GM23338 (cell line): Measurements from ENCODE around the gene C3orf62. TPM values are rescaled to one million over a fixed set of nuclear protein-coding genes. Genes with fewer than 3 reads are reported as not detected.
"Not testable (repeated sequence)": the region's sequence is repeated elsewhere in the genome, so short reads cannot be mapped to it uniquely, and the experiment has no call there.

Experiments
- ATAC-seq: fragments of 200-7000 bp; cut with Tn5 transposase; 3 replicates; pipeline ENCODE4 v1.9.1; 2020
- DNase-seq: peaks from one replicate; pipeline ENCODE4 v3.0.0-alpha.2; 2015; ENCODE audit warnings: low spot score
- H2AFZ ChIP-seq: fragments of 200-600 bp; sonication (generic); 2 replicates; pipeline ENCODE4 v1.8.0; 2016; ENCODE audit warnings: antibody characterized with exemption, mild to moderate bottlenecking, moderate library complexity
- H3F3A ChIP-seq: fragments of 200-600 bp; sonication (generic); replicated peaks from 2 replicates; pipeline ENCODE4 v1.8.0; 2017; ENCODE audit warnings: antibody characterized with exemption, mixed run types, low read depth
- H3K27ac ChIP-seq: fragments of 200-600 bp; sonication (generic); 2 replicates; pipeline ENCODE4 v1.6.1; 2016; ENCODE audit warnings: low read depth
- H3K27me3 ChIP-seq: fragments of 200-600 bp; sonication (generic); 2 replicates; pipeline ENCODE4 v1.8.0; 2016; ENCODE audit warnings: mild to moderate bottlenecking, mixed run types, moderate library complexity; ENCODE audit not compliant: insufficient read depth
- H3K36me3 ChIP-seq: fragments of 200-600 bp; sonication (generic); 2 replicates; pipeline ENCODE4 v1.8.0; 2016; ENCODE audit warnings: mild to moderate bottlenecking; ENCODE audit not compliant: insufficient read depth
- H3K4me1 ChIP-seq: fragments of 200-600 bp; sonication (generic); 2 replicates; pipeline ENCODE4 v1.8.0; 2016; ENCODE audit warnings: mild to moderate bottlenecking, moderate library complexity; ENCODE audit not compliant: insufficient read depth
- H3K4me2 ChIP-seq: fragments of 200-600 bp; sonication (generic); 2 replicates; pipeline ENCODE4 v1.7.1; 2017; ENCODE audit warnings: mixed run types
- H3K4me3 ChIP-seq: fragments of 200-600 bp; sonication (generic); 2 replicates; pipeline ENCODE4 v1.6.1; 2016; ENCODE audit warnings: mixed run types
- H3K79me2 ChIP-seq: fragments of 200-600 bp; sonication (generic); replicated peaks from 2 replicates; pipeline ENCODE4 v1.8.0; 2017; ENCODE audit warnings: mild to moderate bottlenecking; ENCODE audit not compliant: insufficient read depth
- H3K9me2 ChIP-seq: fragments of 200-600 bp; sonication (generic); 2 replicates; pipeline ENCODE4 v1.8.0; 2017; ENCODE audit not compliant: insufficient read depth
- H4K20me1 ChIP-seq: fragments of 200-600 bp; sonication (generic); replicated peaks from 2 replicates; pipeline ENCODE4 v1.8.0; 2017; ENCODE audit warnings: mild to moderate bottlenecking; ENCODE audit not compliant: insufficient read depth
- H3K27ac Mint-ChIP-seq: 2 replicates; pipeline ENCODE4 v1.8.0; 2020; ENCODE audit warnings: inconsistent platforms, mild to moderate bottlenecking, moderate library complexity, mixed read lengths
- H3K27me3 Mint-ChIP-seq: 3 replicates; pipeline ENCODE4 v1.8.0; 2022; ENCODE audit warnings: low read depth, mild to moderate bottlenecking, moderate library complexity, mixed read lengths, inconsistent platforms; ENCODE audit not compliant: insufficient read depth, poor library complexity
- H3K36me3 Mint-ChIP-seq: 3 replicates; pipeline ENCODE4 v1.8.0; 2021; ENCODE audit warnings: low read depth, mild to moderate bottlenecking, inconsistent platforms, moderate library complexity, mixed read lengths
- H3K4me1 Mint-ChIP-seq: 3 replicates; pipeline ENCODE4 v1.8.0; 2020; ENCODE audit warnings: mild to moderate bottlenecking, inconsistent platforms, mixed read lengths
- H3K4me3 Mint-ChIP-seq: 3 replicates; pipeline ENCODE4 v1.8.0; 2021; ENCODE audit warnings: moderate library complexity, mild to moderate bottlenecking, inconsistent platforms, mixed read lengths
- H3K9me3 Mint-ChIP-seq: 3 replicates; pipeline ENCODE4 v1.8.0; 2020; ENCODE audit warnings: moderate library complexity, mild to moderate bottlenecking, inconsistent platforms, mixed read lengths
- CTCF ChIP-seq, 2 experiments: fragments of 200-600 bp in 1 of 2; sonication (generic) in 1 of 2; conservative IDR thresholded peaks; 2 replicates each; pipeline versions ENCODE4 v1.5.1 to v1.6.1; 2016 to 2017; ENCODE audit warnings: antibody characterized with exemption in 2 of 2, low read depth in 2 of 2, mild to moderate bottlenecking in 2 of 2, moderate library complexity in 1 of 2
- EZH2 ChIP-seq: fragments of 200-600 bp; sonication (generic); IDR thresholded peaks from one replicate; pipeline ENCODE4 v1.8.0; 2017; ENCODE audit warnings: antibody characterized with exemption, mild to moderate bottlenecking, low read depth; ENCODE audit not compliant: unreplicated experiment
- POLR2AphosphoS5 ChIP-seq: IDR thresholded peaks from 2 replicates; pipeline ENCODE4 v1.6.1; 2016; ENCODE audit warnings: antibody characterized with exemption, low read depth
- polyA plus RNA-seq: library from polyadenylated mRNA; unstranded; fragments of >200 nt; fragmentation: Nextera tagmentation; extraction: Ambion mirVana; gene quantifications from 2 replicates; pipeline ENCODE4 v1.2.1, GENCODE V29; 2016
- total RNA-seq: library from RNA; depleted of rRNA; stranded (reverse); fragments of >200 nt; shearing (Covaris generic); gene quantifications from 2 replicates; pipeline ENCODE4 v1.2.3, GENCODE V29; 2014

C3orf62 gene
- total and polyA plus RNA-seq, 2 experiments from 2014 or later: 1.6 to 2.4 TPM

GRCh38 chr3:49244581-49245205 is 32.3 kb downstream of the C3orf62 start:
- peaks cover 1% of the 10 kb centered on the region for H3K27me3 Mint-ChIP-seq
- ATAC-seq (peak; percentile 49), DNase-seq (no peak)

GRCh38 chr3:49240091-49240490 is 36.9 kb downstream of the C3orf62 start:
- H3K9me3 Mint-ChIP-seq: peaks cover 36% of the 10 kb centered on the region
- not testable (repeated sequence) for H3K79me2 ChIP-seq, H3F3A ChIP-seq, H3K36me3 Mint-ChIP-seq, H4K20me1 ChIP-seq, H3K4me3 ChIP-seq, H3K4me1 ChIP-seq, DNase-seq, H3K4me3 Mint-ChIP-seq, H3K27ac ChIP-seq, H3K4me1 Mint-ChIP-seq, H3K27me3 ChIP-seq, H3K36me3 ChIP-seq, ATAC-seq, H2AFZ ChIP-seq, H3K4me2 ChIP-seq, H3K27me3 Mint-ChIP-seq, H3K27ac Mint-ChIP-seq, H3K9me2 ChIP-seq

More at GRCh38 chr3:49244581-49245205, 32.3 kb downstream of the C3orf62 start:
- no peaks in the 10 kb centered on the region for H4K20me1 ChIP-seq
- no peaks in the 10 kb centered on the region for H3K36me3 Mint-ChIP-seq
- H3F3A ChIP-seq: no peaks in the 10 kb centered on the region
- peaks cover 10% of the 10 kb centered on the region; the same call in 2 of the 3 replicates for H3K9me3 Mint-ChIP-seq
- H3K4me3 ChIP-seq: no peak overlapping the region
- H3K4me1 ChIP-seq: no peaks in the 10 kb centered on the region
- H3K27ac ChIP-seq: no peak overlapping the region
- H2AFZ ChIP-seq: no peak overlapping the region; the same call in 1 of the 2 replicates
- H3K27ac Mint-ChIP-seq: no peak overlapping the region
- TF ChIP-seq POLR2AphosphoS5 (no peak), CTCF (conservative IDR thresholded peaks at IDR 0.05; ENCODE audit: low read depth in 2 of 2) (peak in 1 of 2 experiments; percentile 27; a peak in 1 of 4 replicates)
- no peaks in the 10 kb centered on the region for H3K9me2 ChIP-seq
- no peaks in the 10 kb centered on the region for H3K27me3 ChIP-seq
- H3K4me3 Mint-ChIP-seq: no peak overlapping the region
- no peak overlapping the region for H3K4me2 ChIP-seq
- no peaks in the 10 kb centered on the region for H3K79me2 ChIP-seq
- no peaks in the 10 kb centered on the region for H3K4me1 Mint-ChIP-seq
- H3K36me3 ChIP-seq: no peaks in the 10 kb centered on the region

- TF ChIP-seq EZH2: no peak
- Histone ChIP-seq H3K36me3 (no peaks in the 10 kb centered on the region; the same call in 1 of the 2 replicates), H3K79me2 (no peaks in the 10 kb centered on the region), H3K27me3 (no peaks in the 10 kb centered on the region), H3K9me2 (no peaks in the 10 kb centered on the region), H3K27ac (no peak overlapping the region), H3K4me2 (no peak overlapping the region), H4K20me1 (no peaks in the 10 kb centered on the region), H3K4me3 (no peak overlapping the region), H2AFZ (no peak overlapping the region), H3F3A (no peaks in the 10 kb centered on the region), H3K4me1 (no peaks in the 10 kb centered on the region)
- Mint-ChIP-seq H3K36me3 (peaks cover 12% of the 10 kb centered on the region), H3K27ac (no peak overlapping the region), H3K9me3 (peaks cover 52% of the 10 kb centered on the region), H3K4me1 (no peaks in the 10 kb centered on the region), H3K4me3 (no peak overlapping the region), H3K27me3 (peaks cover 1% of the 10 kb centered on the region)
- DNase-seq (no peak), ATAC-seq (no peak)
Observed at GRCh38 chr3:49238274-49239127, 38.5 kb downstream of the C3orf62 start.
